HFF-Myc (cell line): ENCODE data around the gene PRCD.

Source experiments
- DNase-seq: peaks from one replicate; pipeline ENCODE4 v3.0.0-alpha.2; 2011; ENCODE audit warnings: low read depth; ENCODE audit errors: extremely low read depth
- H3K4me3 ChIP-seq: replicated peaks from 2 replicates; pipeline ENCODE4 v1.5.1; 2011; ENCODE audit warnings: low read depth, mild to moderate bottlenecking, control low read depth, low read length
- CTCF ChIP-seq: IDR thresholded peaks from 2 replicates; pipeline ENCODE4 v1.5.1; 2012; ENCODE audit warnings: mild to moderate bottlenecking, low read depth, low read length, control low read depth; ENCODE audit errors: missing control alignments

PRCD gene

GRCh38 chr17:76539631-76540271 is at the start of gene PRCD:
Gene PRCD, plus strand, starts transcription at chr17:76540044. Its CDS starts 98 bp downstream, at chr17:76540142.
- no peak for DNase-seq
- peak; percentile 2 for TF ChIP-seq CTCF
- H3K4me3 ChIP-seq, result peak within 1 kb of the TSS; percentile 22; the same call in 1 of the 2 replicates

GRCh38 chr17:76490112-76490710 is 49.6 kb upstream of the PRCD start:
- H3K4me3 ChIP-seq, result no peak overlapping the region
- no peak for DNase-seq
- no peak for TF ChIP-seq CTCF

GRCh38 chr17:76491271-76492122 is 48.3 kb upstream of the PRCD start:
- DNase-seq, result no peak
- no peak for TF ChIP-seq CTCF
- H3K4me3 ChIP-seq, result no peak overlapping the region

GRCh38 chr17:76492123-76492988 is 47.5 kb upstream of the PRCD start:
- H3K4me3 ChIP-seq, result no peak overlapping the region
- no peak for DNase-seq
- no peak for TF ChIP-seq CTCF

- TF ChIP-seq CTCF, result no peak
- H3K4me3 ChIP-seq, result no peak overlapping the region
- DNase-seq, result no peak
Observed at GRCh38 chr17:76492989-76493501, 46.8 kb upstream of the PRCD start.
